GM12891 (cell line): ENCODE data around the gene KPNA3.

Source experiments
- PAX5 ChIP-seq: IDR thresholded peaks from 2 replicates; pipeline ENCODE4 v1.6.1; 2011; ENCODE audit warnings: low read length, moderate library complexity, mild to moderate bottlenecking; ENCODE audit not compliant: insufficient read depth, severe bottlenecking
- POLR2A ChIP-seq: IDR thresholded peaks from 2 replicates; pipeline ENCODE4 v1.6.1; 2011; ENCODE audit warnings: low read depth, low read length, control low read depth
- POLR2AphosphoS5 ChIP-seq: IDR thresholded peaks from 2 replicates; pipeline ENCODE4 v1.6.1; 2011; ENCODE audit warnings: low read depth, low read length, control low read depth
- SPI1 ChIP-seq: IDR thresholded peaks from 2 replicates; pipeline ENCODE4 v1.6.1; 2011; ENCODE audit warnings: low read depth, low read length, control low read depth
- TAF1 ChIP-seq: IDR thresholded peaks from 2 replicates; pipeline ENCODE4 v1.6.1; 2011; ENCODE audit warnings: low read depth, low read length, control low read depth

GRCh38 chr13:49749848-49750247, 42.6 kb downstream of the KPNA3 start:
- TF ChIP-seq POLR2AphosphoS5 (no peak), PAX5 (no peak), POLR2A (no peak), SPI1 (no peak), TAF1 (no peak)
